DND-41 (cell line): Measurements from ENCODE around the gene GALNTL6.

Experiments
- ATAC-seq: fragments of 200-7000 bp; cut with Tn5 transposase; 3 replicates; pipeline ENCODE4 v1.9.1; 2021; ENCODE audit warnings: low read depth; ENCODE audit not compliant: insufficient read depth
- DNase-seq: peaks from one replicate; pipeline ENCODE4 v3.0.0-alpha.2; 2020
- H2AFZ ChIP-seq: 2 replicates; pipeline ENCODE4 v1.6.0; 2012; ENCODE audit warnings: low read depth, low read length
- H3K27ac ChIP-seq: 2 replicates; pipeline ENCODE4 v1.5.1; 2012; ENCODE audit warnings: low read length, inconsistent platforms
- H3K27me3 ChIP-seq: fragments of 200-600 bp; sonication (generic); 2 replicates; pipeline ENCODE4 v1.6.0; 2012; ENCODE audit warnings: low read length, mild to moderate bottlenecking, inconsistent platforms; ENCODE audit not compliant: insufficient read depth, poor library complexity
- H3K36me3 ChIP-seq: 2 replicates; pipeline ENCODE4 v1.5.1; 2012; ENCODE audit warnings: low read length, inconsistent platforms; ENCODE audit not compliant: insufficient read depth
- H3K4me1 ChIP-seq: 2 replicates; pipeline ENCODE4 v1.5.1; 2012; ENCODE audit warnings: mild to moderate bottlenecking, low read length; ENCODE audit not compliant: insufficient read depth
- H3K4me2 ChIP-seq: 2 replicates; pipeline ENCODE4 v1.6.0; 2012; ENCODE audit warnings: mild to moderate bottlenecking, moderate library complexity, low read length, inconsistent platforms; ENCODE audit not compliant: insufficient read depth
- H3K4me3 ChIP-seq, 2 experiments: fragments of 200-600 bp in 1 of 2; shearing (Covaris generic) in 1 of 2; 2 replicates each; pipeline ENCODE4 v1.5.1; 2012 to 2016; ENCODE audit warnings: inconsistent platforms in 2 of 2, low read length in 2 of 2, mild to moderate bottlenecking in 2 of 2, low read depth in 1 of 2, moderate library complexity in 1 of 2
- H3K79me2 ChIP-seq: 2 replicates; pipeline ENCODE4 v1.6.0; 2012; ENCODE audit warnings: low read length, inconsistent platforms; ENCODE audit not compliant: insufficient read depth
- H3K9ac ChIP-seq: 2 replicates; pipeline ENCODE4 v1.6.0; 2012; ENCODE audit warnings: low read depth, mild to moderate bottlenecking, inconsistent platforms, low read length, moderate library complexity
- H3K9me3 ChIP-seq: 2 replicates; pipeline ENCODE4 v1.5.1; 2012; ENCODE audit warnings: low read length, moderate library complexity, mild to moderate bottlenecking, inconsistent platforms; ENCODE audit not compliant: insufficient read depth, severe bottlenecking
- H4K20me1 ChIP-seq: 2 replicates; pipeline ENCODE4 v1.6.0; 2012; ENCODE audit warnings: low read length; ENCODE audit not compliant: insufficient read depth
- CTCF ChIP-seq: IDR thresholded peaks from 2 replicates; pipeline ENCODE4 v1.5.1; 2012; ENCODE audit warnings: borderline replicate concordance, low read length, moderate library complexity, mild to moderate bottlenecking; ENCODE audit not compliant: poor library complexity, severe bottlenecking; ENCODE audit errors: extremely low read depth
- EZH2 ChIP-seq: IDR thresholded peaks from 3 replicates; pipeline ENCODE4 v1.6.1; 2012; ENCODE audit warnings: borderline replicate concordance, low read depth, mild to moderate bottlenecking, moderate library complexity, low read length, inconsistent platforms; ENCODE audit not compliant: severe bottlenecking

GALNTL6 gene

DNA sequence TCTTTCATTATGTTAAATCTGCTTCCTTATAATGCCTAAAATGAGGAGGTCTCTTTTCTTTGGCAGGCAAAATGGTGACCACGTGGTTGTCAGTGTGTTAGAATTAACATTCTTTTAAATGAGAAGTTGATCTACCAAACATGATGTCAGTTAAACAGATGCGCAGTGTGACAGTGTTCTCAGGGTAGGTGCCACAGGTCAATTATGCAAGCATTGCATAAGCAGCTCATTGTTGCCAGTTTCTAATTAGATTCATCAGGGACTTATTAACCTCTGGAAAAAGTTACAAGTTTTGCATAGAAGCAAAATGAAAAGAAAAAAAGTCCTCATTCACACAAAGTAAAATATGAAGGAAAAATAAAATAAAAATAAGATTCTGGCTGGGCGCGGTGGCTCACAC is 1031.4 kb downstream of the GALNTL6 start:
- H3K4me1 ChIP-seq: no peaks in the 10 kb centered on the region
- ATAC-seq: no peak
- no peak for DNase-seq

DNA sequence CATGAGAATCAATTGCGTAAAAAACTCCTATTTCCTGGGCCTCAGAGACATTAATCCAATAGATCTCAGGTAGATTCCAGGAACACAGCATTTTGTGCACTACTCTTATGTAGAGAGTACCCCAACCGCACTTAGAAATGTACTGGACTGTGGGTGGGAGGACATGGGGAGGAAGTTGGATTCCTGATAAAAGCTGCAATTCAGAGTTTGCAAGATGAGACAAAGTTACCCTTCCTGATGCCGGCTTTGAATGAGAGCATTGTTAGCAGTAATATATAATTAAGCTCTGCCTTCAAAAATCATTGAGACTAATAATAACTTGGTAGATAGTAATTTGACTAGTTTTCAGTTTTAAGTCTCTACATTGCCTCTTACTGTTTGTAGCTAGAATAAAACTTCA is 1032.1 kb downstream of the GALNTL6 start:
- Histone ChIP-seq H3K9ac (no peak overlapping the region), H3K36me3 (no peaks in the 10 kb centered on the region), H2AFZ (no peak overlapping the region), H3K79me2 (no peaks in the 10 kb centered on the region), H4K20me1 (no peaks in the 10 kb centered on the region), H3K4me3 (no peak overlapping the region), H3K4me1 (no peaks in the 10 kb centered on the region), H3K9me3 (no peaks in the 10 kb centered on the region), H3K27me3 (no peaks in the 10 kb centered on the region), H3K4me2 (no peak overlapping the region), H3K27ac (no peak overlapping the region)
- DNase-seq (no peak), ATAC-seq (no peak)
- no peak for TF ChIP-seq EZH2
- TF ChIP-seq CTCF: no peak

More for the DNA sequence above, 1031.4 kb downstream of the GALNTL6 start:
- TF ChIP-seq CTCF: no peak
- TF ChIP-seq EZH2: no peak
- Histone ChIP-seq H3K36me3 (no peaks in the 10 kb centered on the region), H3K79me2 (no peaks in the 10 kb centered on the region), H3K9me3 (no peaks in the 10 kb centered on the region), H2AFZ (no peak overlapping the region), H3K27me3 (no peaks in the 10 kb centered on the region), H3K27ac (no peak overlapping the region), H4K20me1 (no peaks in the 10 kb centered on the region), H3K4me2 (no peak overlapping the region), H3K9ac (no peak overlapping the region), H3K4me3 (no peak overlapping the region)

DNA sequence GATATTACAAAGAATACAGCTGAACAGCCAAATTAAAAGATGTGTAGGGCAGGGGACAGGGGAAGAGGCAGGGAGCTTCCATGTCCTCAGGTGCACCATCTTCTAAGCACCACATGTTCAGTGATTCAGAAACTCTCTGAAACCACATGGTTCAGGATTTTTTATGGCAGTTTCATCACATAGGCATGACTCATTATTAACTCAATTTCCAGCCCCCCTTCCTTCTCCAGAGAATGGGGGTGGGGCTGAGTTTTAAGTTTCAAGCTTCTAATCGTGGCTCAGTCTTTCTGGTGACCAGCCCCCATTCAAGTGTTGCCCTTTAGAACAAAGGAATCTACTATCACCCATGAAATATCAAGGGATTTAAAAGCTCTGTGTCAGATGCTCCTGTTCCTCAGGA is 1037.6 kb downstream of the GALNTL6 start:
- ATAC-seq: no peak

More for the DNA sequence above, 1037.6 kb downstream of the GALNTL6 start:
- Histone ChIP-seq H3K27me3 (peaks cover 3% of the 10 kb centered on the region), H4K20me1 (no peaks in the 10 kb centered on the region), H3K79me2 (no peaks in the 10 kb centered on the region), H3K27ac (no peak overlapping the region), H3K9me3 (no peaks in the 10 kb centered on the region), H3K4me3 (no peak overlapping the region), H3K36me3 (no peaks in the 10 kb centered on the region), H3K4me1 (no peaks in the 10 kb centered on the region), H2AFZ (no peak overlapping the region), H3K4me2 (no peak overlapping the region), H3K9ac (no peak overlapping the region)
- DNase-seq: no peak
- TF ChIP-seq CTCF (no peak), EZH2 (no peak)
